IMR-90 (cell line): ENCODE data around the gene NAIF1. TPM values are rescaled to one million over a fixed set of nuclear protein-coding genes. Genes with fewer than 3 reads are reported as not detected.

Source experiments
- ATAC-seq: fragments of 200-7000 bp; cut with Tn5 transposase; 2 replicates; pipeline ENCODE4 v1.9.1; 2020; ENCODE audit warnings: low read depth, mild to moderate bottlenecking, moderate library complexity
- BruUV-seq: library from RNA; stranded (reverse); fragments of 400-500 nt; replicated peaks from 2 replicates; lab custom pipeline; 2021; lab: Mats Ljungman, UMichigan
- CTCF ChIA-PET: fragments of 300-600 bp; formaldehyde crosslinking; extraction: SDS; loops from one replicate; lab custom pipeline; 2021; ENCODE audit warnings: antibody characterized with exemption; lab: Yijun Ruan, JAX
- POLR2A ChIA-PET: fragments of 300-600 bp; sonication (Branson Sonifier 250); formaldehyde crosslinking; loops from one replicate; lab custom pipeline; 2022; ENCODE audit warnings: antibody characterized with exemption; ENCODE audit not compliant: unreplicated experiment; lab: Charles Lee
- DNase-seq: peaks from one replicate; pipeline ENCODE4 v3.0.0; 2013
- H2AFZ ChIP-seq: replicated peaks from 2 replicates; pipeline ENCODE3; 2013; ENCODE audit warnings: low read length, mild to moderate bottlenecking; ENCODE audit not compliant: poor library complexity
- H2AK5ac ChIP-seq: 2 replicates; pipeline ENCODE4 v1.6.1; 2013; ENCODE audit warnings: low read depth, low read length, inconsistent platforms
- H2AK9ac ChIP-seq: replicated peaks from 2 replicates; pipeline ENCODE3; 2013; ENCODE audit warnings: mild to moderate bottlenecking, low read depth, low read length, moderate library complexity; ENCODE audit not compliant: poor library complexity
- H2BK120ac ChIP-seq: 2 replicates; pipeline ENCODE4 v1.6.1; 2013; ENCODE audit warnings: low read depth, low read length, inconsistent platforms
- H2BK15ac ChIP-seq: 3 replicates; pipeline ENCODE4 v1.6.1; 2013; ENCODE audit warnings: low read depth, low read length, inconsistent platforms
- H2BK20ac ChIP-seq: 2 replicates; pipeline ENCODE4 v1.6.1; 2013; ENCODE audit warnings: low read depth, mild to moderate bottlenecking, inconsistent platforms, low read length, moderate library complexity
- H2BK5ac ChIP-seq: 2 replicates; pipeline ENCODE4 v1.6.1; 2013; ENCODE audit warnings: mild to moderate bottlenecking, low read depth, low read length, inconsistent platforms; ENCODE audit not compliant: poor library complexity, severe bottlenecking
- H3K14ac ChIP-seq: replicated peaks from 2 replicates; pipeline ENCODE4 v1.6.1; 2013; ENCODE audit warnings: low read depth, low read length, inconsistent platforms
- H3K18ac ChIP-seq: 2 replicates; pipeline ENCODE4 v1.6.1; 2013; ENCODE audit warnings: low read depth, low read length, control low read depth
- H3K23ac ChIP-seq: 2 replicates; pipeline ENCODE4 v1.6.1; 2013; ENCODE audit warnings: low read depth, low read length, inconsistent platforms
- H3K27ac ChIP-seq: 2 replicates; pipeline ENCODE4 v1.5.1; 2013; ENCODE audit warnings: mild to moderate bottlenecking, control low read depth, low read length; ENCODE audit not compliant: insufficient read depth
- H3K27me3 ChIP-seq: 2 replicates; pipeline ENCODE4 v1.6.1; 2013; ENCODE audit warnings: low read length; ENCODE audit not compliant: control insufficient read depth, insufficient read depth
- H3K36me3 ChIP-seq: 2 replicates; pipeline ENCODE4 v1.6.1; 2013; ENCODE audit warnings: low read length, mixed read lengths; ENCODE audit not compliant: control insufficient read depth, insufficient read depth
- H3K4ac ChIP-seq: 2 replicates; pipeline ENCODE4 v1.6.1; 2013; ENCODE audit warnings: low read depth, low read length, inconsistent platforms
- H3K4me1 ChIP-seq: 2 replicates; pipeline ENCODE4 v1.6.1; 2013; ENCODE audit warnings: low read length, mixed read lengths; ENCODE audit not compliant: control insufficient read depth, insufficient read depth
- H3K4me2 ChIP-seq: 2 replicates; pipeline ENCODE4 v1.6.1; 2013; ENCODE audit warnings: low read depth, mild to moderate bottlenecking, control low read depth, low read length, moderate library complexity
- H3K4me3 ChIP-seq: 2 replicates; pipeline ENCODE4 v1.5.1; 2013; ENCODE audit warnings: low read depth, mild to moderate bottlenecking, control low read depth, low read length, moderate library complexity; ENCODE audit not compliant: insufficient read depth
- H3K56ac ChIP-seq: 2 replicates; pipeline ENCODE4 v1.6.1; 2013; ENCODE audit warnings: low read length, inconsistent platforms; ENCODE audit not compliant: insufficient read depth; ENCODE audit errors: extremely low read depth
- H3K79me1 ChIP-seq, 2 experiments: 2 replicates each; pipeline ENCODE4 v1.6.1; 2013; ENCODE audit warnings: low read length in 2 of 2, inconsistent platforms in 1 of 2, low read depth in 1 of 2
- H3K9ac ChIP-seq: 2 replicates; pipeline ENCODE4 v1.6.1; 2013; ENCODE audit warnings: low read depth, low read length, control low read depth
- H3K9me1 ChIP-seq: 2 replicates; pipeline ENCODE4 v1.6.1; 2013; ENCODE audit warnings: low read length, inconsistent platforms; ENCODE audit not compliant: insufficient read depth
- H3K9me3 ChIP-seq: 2 replicates; pipeline ENCODE4 v1.6.1; 2013; ENCODE audit warnings: low read length; ENCODE audit not compliant: control insufficient read depth, insufficient read depth
- H4K20me1 ChIP-seq: 2 replicates; pipeline ENCODE4 v1.6.1; 2013; ENCODE audit warnings: low read length, inconsistent platforms; ENCODE audit not compliant: insufficient read depth
- H4K5ac ChIP-seq: 2 replicates; pipeline ENCODE4 v1.6.1; 2013; ENCODE audit warnings: mild to moderate bottlenecking, low read depth, low read length, control low read depth
- H4K8ac ChIP-seq, 2 experiments: 2 replicates each; pipeline ENCODE4 v1.6.1; 2013; ENCODE audit warnings: low read depth in 2 of 2, low read length in 2 of 2, control low read depth in 1 of 2, inconsistent platforms in 1 of 2
- H4K91ac ChIP-seq: 2 replicates; pipeline ENCODE4 v1.6.1; 2013; ENCODE audit warnings: low read depth, low read length, inconsistent platforms; ENCODE audit not compliant: insufficient read depth
- BHLHE40 ChIP-seq: fragments of 150-350 bp; IDR thresholded peaks from 2 replicates; pipeline ENCODE4 v1.6.1; 2016; ENCODE audit warnings: mild to moderate bottlenecking, low read depth, low read length
- CEBPB ChIP-seq: IDR thresholded peaks from 2 replicates; pipeline ENCODE4 v1.6.1; 2012; ENCODE audit warnings: low read depth, low read length, improper control_type of control experiment
- CHD1 ChIP-seq: IDR thresholded peaks from 2 replicates; pipeline ENCODE4 v1.6.1; 2012; ENCODE audit warnings: low read depth, low read length, improper control_type of control experiment
- FOS ChIP-seq: fragments of 150-350 bp; IDR thresholded peaks from 2 replicates; pipeline ENCODE4 v1.6.1; 2016; ENCODE audit warnings: low read depth, low read length
- MAFK ChIP-seq: IDR thresholded peaks from 2 replicates; pipeline ENCODE4 v1.6.1; 2012; ENCODE audit warnings: low read depth, low read length, improper control_type of control experiment
- MAZ ChIP-seq: IDR thresholded peaks from 2 replicates; pipeline ENCODE4 v1.6.1; 2012; ENCODE audit warnings: low read depth, mild to moderate bottlenecking, low read length, improper control_type of control experiment, moderate library complexity, borderline replicate concordance
- MXI1 ChIP-seq: IDR thresholded peaks from 2 replicates; pipeline ENCODE4 v1.6.1; 2012; ENCODE audit warnings: low read depth, mild to moderate bottlenecking, low read length, moderate library complexity, borderline replicate concordance
- NFE2L2 ChIP-seq: fragments of 150-350 bp; IDR thresholded peaks from 2 replicates; pipeline ENCODE4 v1.6.1; 2016; ENCODE audit warnings: low read depth, mild to moderate bottlenecking, low read length
- POLR2A ChIP-seq: IDR thresholded peaks from 2 replicates; pipeline ENCODE4 v1.6.1; 2012; ENCODE audit warnings: mild to moderate bottlenecking, low read depth, low read length
- RAD21 ChIP-seq: IDR thresholded peaks from 2 replicates; pipeline ENCODE4 v1.6.1; 2012; ENCODE audit warnings: low read length, improper control_type of control experiment
- RCOR1 ChIP-seq: IDR thresholded peaks from 2 replicates; pipeline ENCODE4 v1.6.1; 2012; ENCODE audit warnings: mild to moderate bottlenecking, low read length, improper control_type of control experiment; ENCODE audit not compliant: insufficient replicate concordance
- RFX5 ChIP-seq: IDR thresholded peaks from 2 replicates; pipeline ENCODE4 v1.8.0; 2012; ENCODE audit warnings: low read depth, mild to moderate bottlenecking, low read length, moderate library complexity
- SMC3 ChIP-seq: fragments of 150-350 bp; IDR thresholded peaks from 2 replicates; pipeline ENCODE4 v1.6.1; 2016; ENCODE audit warnings: low read depth, mild to moderate bottlenecking, antibody characterized with exemption, low read length, moderate library complexity
- WGBS, 2 experiments: methylation state at CpG; one replicate each; pipeline versions ENCODE4 v1.1.5 to v1.1.7; 2013; ENCODE audit warnings: missing lambda C conversion rate in 2 of 2; ENCODE audit not compliant: insufficient read length in 1 of 2; ENCODE audit errors: extremely low coverage in 2 of 2; 5-methylcytosine and 5-hydroxymethylcytosine counted together
- dilution Hi-C: fragments of 300-500 bp; cut with HindIII; formaldehyde crosslinking; loops from one replicate; pipeline ENCODE4 v1.14.3; 2018; ENCODE audit warnings: low sequenced_read_pairs; ENCODE audit not compliant: unreplicated experiment
- in situ Hi-C: fragments of 300-500 bp; cut with MboI; formaldehyde crosslinking; loops from 3 replicates; pipeline ENCODE4 v1.14.3; 2019; ENCODE audit warnings: low sequenced_read_pairs, inconsistent platforms, mixed read lengths
- intact Hi-C: fragments of 100-400 bp; cut with micrococcal nuclease; formaldehyde crosslinking; loops from 2 replicates; pipeline ENCODE4 v1.10.0; 2022
- polyA plus RNA-seq, 3 experiments: library from polyadenylated mRNA; depleted of rRNA; stranded (reverse); fragments of >200 nt; gene quantifications; 2 replicates each; pipeline ENCODE4 v1.2.3, GENCODE V29; 2012; ENCODE audit warnings: low replicate concordance in 1 of 3
- total RNA-seq: library from RNA; depleted of rRNA; stranded (reverse); fragments of >200 nt; gene quantifications from 2 replicates; pipeline ENCODE4 v1.2.3, GENCODE V29; 2012
- TF ChIP-seq, protein P1 (sequence below): fragments of 150-350 bp; IDR thresholded peaks from 2 replicates; pipeline ENCODE4 v1.6.1; 2017; ENCODE audit warnings: mild to moderate bottlenecking, antibody characterized with exemption, low read length, low read depth

The NAIF1 gene
- total and polyA plus RNA-seq, 2 of the 4 experiments (the other 2 are of a cell fraction): 9.7 to 10.1 TPM

DNA sequence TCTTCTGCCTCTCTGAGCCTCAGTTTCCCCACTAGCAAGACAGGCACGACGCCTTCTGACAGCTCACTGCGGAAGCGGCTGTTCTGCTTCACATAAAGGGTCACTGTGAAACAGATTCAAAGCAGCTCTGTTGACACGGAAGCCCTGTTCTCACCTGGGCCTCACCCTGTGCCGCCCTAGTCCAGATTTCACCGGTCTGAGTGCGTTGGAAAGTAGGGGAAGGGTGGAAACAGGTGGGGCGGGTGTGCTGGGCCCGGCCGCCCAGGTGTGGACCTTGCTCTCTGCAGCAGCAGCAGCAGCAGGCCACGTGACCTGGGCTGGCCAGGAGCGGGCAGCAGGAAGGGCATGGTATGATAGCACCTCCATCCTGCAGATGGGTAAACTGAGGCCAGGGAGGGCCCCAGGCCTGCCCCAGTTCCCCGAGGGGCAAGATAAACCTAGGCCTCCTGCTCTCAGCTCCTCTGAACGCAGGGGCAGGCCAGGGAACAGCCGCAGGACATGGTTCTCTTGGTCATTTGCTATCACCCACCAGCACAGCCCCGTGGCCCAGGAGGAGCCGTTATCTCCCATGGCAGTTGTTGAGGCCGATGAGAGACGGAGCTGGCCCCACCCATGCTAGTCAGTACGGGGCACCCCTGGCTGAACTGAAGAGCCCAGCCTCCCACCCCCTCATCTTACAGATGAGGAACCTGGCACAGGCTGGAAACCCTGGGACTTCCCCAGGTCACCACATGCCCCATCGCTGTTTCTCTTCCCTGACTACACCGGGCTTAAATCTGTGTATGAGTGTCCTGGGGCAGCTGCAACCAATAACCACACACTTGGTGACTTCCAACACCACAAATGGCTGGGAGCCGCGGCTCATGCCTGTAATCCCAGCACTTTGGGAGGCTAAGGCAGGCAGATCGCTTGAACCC lies 48.3 kb upstream of the NAIF1 start (continued):
- TF ChIP-seq BHLHE40 (no peak), NFE2L2 (no peak)

DNA sequence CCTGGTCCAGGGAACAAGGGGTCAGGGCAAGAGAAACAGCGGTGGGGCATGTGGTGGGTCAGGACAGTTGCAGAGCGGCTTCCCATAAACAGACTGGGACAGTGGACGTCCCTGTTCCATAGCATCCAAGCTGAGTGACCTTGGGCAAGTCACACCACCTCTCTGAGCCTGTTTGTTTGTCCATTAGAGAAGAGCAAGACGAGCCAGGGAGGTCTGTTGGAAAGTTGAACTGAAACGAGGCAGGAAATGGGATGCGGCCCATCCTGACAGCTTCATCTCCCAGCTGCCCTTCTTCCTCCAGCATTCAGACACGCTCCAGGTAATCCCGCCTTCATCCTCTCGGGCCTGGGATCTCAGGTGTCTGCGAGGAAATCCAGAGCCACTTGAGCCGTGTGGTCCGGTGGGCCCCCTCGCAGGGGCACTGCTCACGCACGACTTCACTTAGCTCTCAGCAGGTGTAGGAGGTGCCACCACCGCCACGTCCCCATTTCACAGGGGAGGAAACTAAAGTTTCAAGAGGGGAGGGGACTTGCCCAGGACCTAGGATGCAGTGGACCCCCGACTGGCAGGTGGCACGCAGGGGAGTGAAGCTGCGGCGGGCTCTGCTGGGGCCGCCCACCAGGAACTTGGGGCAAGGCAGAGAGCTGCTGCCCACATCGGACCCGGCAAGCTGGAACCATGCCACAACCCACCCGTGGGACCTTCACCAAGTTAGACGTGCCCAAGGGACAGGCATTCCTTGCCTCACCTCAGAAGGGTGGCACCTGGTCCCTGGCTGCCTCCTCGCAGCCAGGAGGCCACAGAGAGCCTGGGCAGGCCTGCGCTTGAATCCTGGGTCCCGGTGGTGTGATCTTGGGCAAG lies 47.4 kb upstream of the NAIF1 start:
- Histone ChIP-seq H3K4me2 (no peak overlapping the region), H3K27ac (no peak overlapping the region), H2BK5ac (no peak overlapping the region), H3K4ac (no peak overlapping the region), H3K4me1 (no peaks in the 10 kb centered on the region), H3K9me3 (no peaks in the 10 kb centered on the region), H3K4me3 (no peak overlapping the region), H3K9ac (no peak overlapping the region), H2AFZ (no peak overlapping the region), H3K14ac (no peak overlapping the region), H3K23ac (no peak overlapping the region), H3K79me1 (no peaks in the 10 kb centered on the region), H3K56ac (no peak overlapping the region), H4K5ac (no peak overlapping the region), H2AK5ac (no peak overlapping the region), H4K91ac (no peak overlapping the region), H3K9me1 (no peaks in the 10 kb centered on the region), H3K18ac (no peak overlapping the region), H2BK120ac (no peak overlapping the region), H2AK9ac (no peak overlapping the region), H3K36me3 (peaks cover 7% of the 10 kb centered on the region), H3K27me3 (no peaks in the 10 kb centered on the region), H4K8ac (no peak overlapping the region), H2BK20ac (no peak overlapping the region), H2BK15ac (no peak overlapping the region), H4K20me1 (no peaks in the 10 kb centered on the region)
- CTCF ChIA-PET: no interaction called here
- WGBS, 2 experiments: 88% methylated on average over 5 of the region's 29 CpGs; no CpG with 5 or more reads in 1 of the 2 experiments
- POLR2A ChIA-PET: no interaction called here
- ATAC-seq (no peak), DNase-seq (no peak)
- no TSS peak for BruUV-seq
- intact Hi-C loops (loop anchor here (5.0 kb wide), 1 partner anchor 372 kb away; no protein-coding TSS in a partner anchor), in situ Hi-C loops (no loop called here), dilution Hi-C loops (no loop called here)
- TF ChIP-seq RAD21: no peak
- no peak for TF ChIP-seq POLR2A
- no peak for TF ChIP-seq MAZ
- TF ChIP-seq, protein P1, sequence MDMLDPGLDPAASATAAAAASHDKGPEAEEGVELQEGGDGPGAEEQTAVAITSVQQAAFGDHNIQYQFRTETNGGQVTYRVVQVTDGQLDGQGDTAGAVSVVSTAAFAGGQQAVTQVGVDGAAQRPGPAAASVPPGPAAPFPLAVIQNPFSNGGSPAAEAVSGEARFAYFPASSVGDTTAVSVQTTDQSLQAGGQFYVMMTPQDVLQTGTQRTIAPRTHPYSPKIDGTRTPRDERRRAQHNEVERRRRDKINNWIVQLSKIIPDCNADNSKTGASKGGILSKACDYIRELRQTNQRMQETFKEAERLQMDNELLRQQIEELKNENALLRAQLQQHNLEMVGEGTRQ: no peak
- no peak for TF ChIP-seq MAFK
- TF ChIP-seq BHLHE40: no peak
- TF ChIP-seq MXI1: no peak
- TF ChIP-seq CEBPB: no peak
- no peak for TF ChIP-seq FOS
- no peak for TF ChIP-seq SMC3
- TF ChIP-seq CHD1: no peak
- no peak for TF ChIP-seq RFX5
- TF ChIP-seq NFE2L2: no peak
- no peak for TF ChIP-seq RCOR1
